ENCODE data around the gene SPHK2.
"Not testable (repeated sequence)": the region's sequence is repeated elsewhere in the genome, so short reads cannot be mapped to it uniquely, and the experiment has no call there.

The SPHK2 gene

DNA sequence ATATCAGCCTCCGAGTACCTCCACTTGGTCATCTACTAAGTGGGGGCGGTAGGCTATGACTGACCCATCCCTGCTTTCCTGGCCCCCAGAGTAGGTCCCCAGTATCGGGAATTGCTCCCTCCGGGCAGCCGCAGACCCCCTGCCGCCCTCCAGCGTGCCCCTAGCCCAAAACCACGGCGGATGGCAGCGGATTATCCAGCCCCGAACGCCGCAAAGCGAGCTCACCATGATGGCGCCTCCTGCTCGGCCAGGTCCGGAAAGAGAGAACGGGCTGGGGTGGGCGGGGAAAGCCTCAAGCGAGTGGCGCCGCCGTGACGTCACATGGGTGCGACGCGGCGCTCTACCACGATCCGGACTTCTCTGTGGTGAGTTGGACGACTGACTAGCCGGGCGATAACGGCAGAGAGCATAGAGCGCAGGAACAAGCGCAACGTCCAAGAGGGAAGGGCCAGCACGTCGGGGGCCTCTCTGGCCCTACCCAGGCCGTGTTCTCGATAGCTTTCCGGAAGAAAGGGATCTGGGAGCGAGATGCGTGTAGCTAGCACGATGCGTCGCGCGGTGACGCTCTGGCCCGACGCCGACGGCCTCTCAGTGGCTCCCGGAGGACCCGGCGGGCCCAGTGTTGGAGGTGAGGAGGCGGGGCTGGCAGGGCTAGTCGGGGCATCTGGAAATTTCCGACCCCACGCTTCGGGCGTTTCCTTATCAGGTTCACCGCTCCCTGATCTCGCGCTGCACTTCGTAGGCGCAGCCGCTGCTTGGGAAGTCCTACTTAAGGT is at the start of gene SPHK2, which contains the start of gene RPL18:
TSS of gene SPHK2 (plus strand) at position 591 of the 776 bp plus-strand sequence. CDS start 1,009 bp downstream, outside the sequence.
TSS of gene RPL18 (minus strand) at position 263 of the 776 bp plus-strand sequence. CDS start at position 228, 35 bp downstream.
- peak; percentile 97 for DNase-seq (ENCODE audit: low spot score)

- no peak for DNase-seq (ENCODE audit: low spot score)
Measured at GRCh38 chr19:48569814-48570213, 49.5 kb upstream of the SPHK2 start.

DNA sequence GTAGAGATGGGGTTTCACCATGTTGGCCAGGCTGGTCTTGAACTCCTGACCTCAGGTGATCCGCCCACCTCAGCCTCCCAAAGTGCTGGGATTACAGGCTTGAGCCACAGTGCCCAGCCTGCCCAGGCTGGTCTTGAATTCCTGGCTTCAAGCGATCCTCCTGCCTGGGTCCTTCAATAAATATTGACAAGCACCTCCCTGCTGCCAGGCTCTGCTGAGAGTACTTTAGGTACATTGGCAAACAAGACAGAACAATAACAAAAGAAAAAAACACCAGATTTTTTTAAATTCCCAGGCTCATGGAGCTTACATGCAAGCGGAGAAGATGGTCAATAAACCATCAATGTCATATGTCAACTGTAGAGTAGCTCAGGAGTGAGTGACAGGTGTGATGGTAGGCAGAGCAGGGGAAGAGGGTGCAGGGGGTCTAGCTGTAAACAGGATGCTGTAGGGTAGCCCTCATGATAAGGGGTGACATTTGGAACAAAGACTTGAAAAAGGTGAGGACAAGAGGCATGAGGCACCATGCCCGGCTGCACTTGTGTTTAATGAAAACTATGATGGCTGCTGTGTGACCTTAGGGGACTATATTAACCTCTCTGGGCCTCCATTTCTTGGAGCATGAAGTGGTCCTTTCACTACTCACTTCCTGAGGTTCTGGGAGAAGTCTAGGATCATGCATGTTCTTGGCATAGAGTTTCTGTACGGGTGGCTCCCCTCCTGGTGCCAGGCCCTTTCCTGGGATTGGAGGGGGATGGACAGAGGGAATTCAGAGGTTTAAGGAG is 47.7 kb upstream of the SPHK2 start:
- no peak for DNase-seq (ENCODE audit: low spot score)

- no peak for DNase-seq (ENCODE audit: low spot score)
Measured at GRCh38 chr19:48573163-48573505, 46.2 kb upstream of the SPHK2 start.

DNA sequence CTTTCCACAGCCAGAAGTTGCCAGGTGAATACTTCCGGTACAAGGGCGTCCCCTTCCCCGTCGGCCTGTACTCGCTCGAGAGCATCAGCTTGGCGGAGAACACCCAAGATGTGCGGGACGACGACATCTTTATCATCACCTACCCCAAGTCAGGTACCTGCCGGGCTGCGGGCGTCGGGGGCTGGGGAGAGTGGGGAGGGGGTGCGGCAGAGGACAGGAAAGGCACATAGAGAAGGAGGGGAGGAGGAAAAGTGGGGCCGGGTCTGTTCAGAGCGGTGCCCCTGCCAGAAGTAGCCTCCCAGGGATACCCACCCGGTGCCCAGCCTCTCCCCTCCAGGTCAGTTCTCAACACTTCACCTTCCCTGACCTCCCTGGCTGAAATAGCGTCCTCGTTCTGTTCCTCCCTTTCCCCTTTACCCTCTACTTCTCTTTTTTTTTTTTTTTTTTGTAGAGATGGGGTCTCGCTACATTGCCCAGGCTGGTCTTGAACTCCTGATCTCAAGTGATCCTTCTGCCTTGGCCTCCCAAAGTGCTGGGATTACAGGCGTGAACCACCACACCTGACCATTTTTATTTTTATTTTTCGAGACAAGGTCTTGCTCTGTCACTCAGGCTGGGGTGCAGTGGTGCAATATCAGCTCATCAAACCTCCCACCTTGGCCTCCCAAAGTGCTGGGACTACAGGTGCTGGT is 43.2 kb upstream of the SPHK2 start:
- DNase-seq (ENCODE audit: low spot score): no peak

GRCh38 chr19:48577908-48578307 is 41.4 kb upstream of the SPHK2 start:
- DNase-seq (ENCODE audit: low spot score): not testable (repeated sequence)

GRCh38 chr19:48578891-48579290 is 40.4 kb upstream of the SPHK2 start:
- DNase-seq (ENCODE audit: low spot score): no peak

- no peak for DNase-seq (ENCODE audit: low spot score)
Measured at GRCh38 chr19:48582168-48582567, 37.1 kb upstream of the SPHK2 start.

DNA sequence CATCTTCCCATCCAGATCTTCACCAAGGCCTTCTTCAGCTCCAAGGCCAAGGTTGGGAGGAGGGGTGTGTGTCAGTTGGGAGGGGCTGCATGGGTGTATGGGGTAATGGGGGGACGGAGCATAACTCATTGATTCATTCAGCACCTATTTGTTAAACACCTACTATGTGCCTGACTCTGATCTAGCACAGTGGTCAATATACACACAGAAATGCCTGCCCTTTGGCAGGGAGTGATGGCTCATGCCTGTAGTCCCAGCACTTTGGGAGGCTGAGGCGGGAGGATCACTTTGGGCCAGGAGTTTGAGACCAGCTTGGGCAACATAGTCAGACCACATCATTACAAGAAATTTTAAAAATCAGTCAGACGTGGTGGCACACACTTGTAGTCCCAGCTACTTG is 31.9 kb upstream of the SPHK2 start:
- DNase-seq (ENCODE audit: low spot score): no peak

- DNase-seq (ENCODE audit: low spot score): peak; percentile 91
Measured at GRCh38 chr19:48588670-48589401, 30.5 kb upstream of the SPHK2 start.

DNA sequence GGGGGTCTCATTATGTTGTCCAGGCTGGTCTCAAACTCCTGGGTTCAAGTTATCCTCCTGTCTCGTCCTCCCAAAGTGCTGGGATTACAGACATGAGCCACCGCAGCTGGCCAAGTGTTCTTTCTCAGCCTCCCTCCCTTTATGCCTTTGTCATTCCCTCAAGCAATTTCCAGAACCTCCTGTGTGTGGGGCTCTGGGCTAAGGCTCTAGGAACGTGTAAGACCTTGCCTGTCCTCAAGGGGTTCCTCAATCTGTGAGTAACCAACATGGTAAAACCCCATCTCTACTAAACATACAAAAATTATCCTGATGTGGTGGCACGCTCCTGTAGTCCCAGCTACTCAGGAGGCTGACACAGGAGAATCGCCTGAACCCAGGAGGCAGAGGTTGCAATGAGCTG is 28.3 kb upstream of the SPHK2 start:
- DNase-seq (ENCODE audit: low spot score): no peak

DNA sequence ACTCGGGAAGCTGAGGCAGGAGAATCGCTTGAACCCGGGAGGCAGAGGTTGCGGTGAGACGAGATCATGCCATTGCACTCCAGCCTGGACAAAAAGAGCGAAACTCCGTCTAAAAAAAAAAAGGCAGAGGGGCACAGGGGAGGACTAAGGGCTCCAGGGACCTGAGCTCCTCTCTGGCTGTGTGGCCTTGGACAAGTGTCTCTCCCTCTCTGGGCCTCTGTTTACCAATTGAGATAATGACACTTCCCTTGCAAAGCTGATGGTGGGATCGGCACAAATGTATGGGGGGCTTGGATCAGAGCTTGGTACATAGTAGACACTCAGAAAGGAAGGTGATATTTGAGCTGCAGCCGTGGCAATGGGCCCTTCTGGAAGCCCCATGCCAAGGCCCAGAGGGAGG is 24.1 kb upstream of the SPHK2 start:
- no peak for DNase-seq (ENCODE audit: low spot score)

- DNase-seq (ENCODE audit: low spot score): no peak
Measured at GRCh38 chr19:48595833-48596232, 23.5 kb upstream of the SPHK2 start.

- no peak for DNase-seq (ENCODE audit: low spot score)
Measured at GRCh38 chr19:48596237-48596636, 23.1 kb upstream of the SPHK2 start.

- no peak for DNase-seq (ENCODE audit: low spot score)
Measured at GRCh38 chr19:48596679-48597465, 22.4 kb upstream of the SPHK2 start.

DNA sequence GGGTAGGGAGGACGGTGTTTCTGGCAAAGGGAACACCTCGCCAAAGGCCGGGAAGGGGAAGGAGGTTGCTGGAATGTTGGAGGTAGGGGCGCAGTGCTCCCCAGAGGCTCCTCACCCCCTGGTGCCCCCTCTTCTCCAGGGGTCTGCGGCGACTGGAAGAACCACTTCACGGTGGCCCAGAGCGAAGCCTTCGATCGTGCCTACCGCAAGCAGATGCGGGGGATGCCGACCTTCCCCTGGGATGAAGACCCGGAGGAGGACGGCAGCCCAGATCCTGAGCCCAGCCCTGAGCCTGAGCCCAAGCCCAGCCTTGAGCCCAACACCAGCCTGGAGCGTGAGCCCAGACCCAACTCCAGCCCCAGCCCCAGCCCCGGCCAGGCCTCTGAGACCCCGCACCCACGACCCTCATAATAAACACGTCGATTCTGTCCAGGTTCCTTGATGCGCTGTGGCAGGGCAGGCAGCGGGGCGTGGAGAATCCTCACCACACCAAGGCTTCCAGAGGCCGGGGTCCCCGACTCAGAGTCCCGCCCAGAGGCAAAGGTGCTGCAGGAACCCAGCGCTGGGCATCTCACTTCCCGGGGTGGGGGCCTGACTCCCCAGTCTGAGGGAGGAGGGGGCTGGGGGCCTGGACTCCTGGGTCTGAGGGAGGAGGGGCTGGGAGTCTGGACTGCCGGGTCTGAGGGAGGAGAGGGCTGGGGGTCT is 20.2 kb upstream of the SPHK2 start:
- no peak for DNase-seq (ENCODE audit: low spot score)

- DNase-seq (ENCODE audit: low spot score): no peak
Measured at GRCh38 chr19:48600679-48601417, 18.5 kb upstream of the SPHK2 start.

- DNase-seq (ENCODE audit: low spot score): no peak
Measured at GRCh38 chr19:48603001-48603400, 16.3 kb upstream of the SPHK2 start.

- no peak for DNase-seq (ENCODE audit: low spot score)
Measured at GRCh38 chr19:48603449-48603848, 15.9 kb upstream of the SPHK2 start.

DNA sequence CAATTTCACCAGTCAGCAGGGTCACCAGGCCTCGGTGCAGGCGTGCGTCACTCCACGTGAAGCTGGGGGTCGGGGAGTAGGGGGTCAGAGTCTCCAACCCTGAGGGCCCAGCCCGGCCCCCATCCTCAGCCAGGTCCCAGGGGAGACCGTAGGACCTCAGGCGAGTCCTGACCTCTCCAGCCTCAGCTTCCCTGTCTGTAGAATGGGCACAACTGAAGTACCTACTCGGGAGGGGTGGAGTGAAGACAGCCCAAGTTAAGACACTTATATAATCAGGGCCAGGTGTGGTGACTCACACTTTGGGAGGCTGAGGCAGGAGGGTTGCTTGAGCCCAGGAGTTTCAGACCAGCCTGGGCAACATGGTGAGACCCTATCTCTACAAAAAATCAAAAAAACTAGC is 15.5 kb upstream of the SPHK2 start:
- DNase-seq (ENCODE audit: low spot score): no peak
